ENCODE measurements around the gene GALNT11.

DNA sequence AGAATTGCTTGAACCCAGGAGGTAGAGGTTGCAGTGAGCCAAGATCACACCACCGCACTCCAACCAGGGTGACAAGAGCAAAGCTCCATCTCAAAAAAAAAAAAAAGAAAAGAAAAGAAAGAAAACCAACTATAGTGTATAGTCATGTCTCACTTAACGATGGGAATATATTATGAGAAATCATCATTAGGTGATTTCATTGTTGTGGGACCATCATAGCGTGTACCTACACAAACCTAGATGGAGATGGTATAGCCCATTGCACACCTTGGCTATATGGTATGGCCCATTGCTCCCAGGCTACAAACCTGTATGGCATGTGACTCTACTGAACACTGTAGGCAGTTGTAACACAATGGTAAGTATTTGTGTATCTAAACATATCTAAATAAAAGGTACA, 8.5 kb upstream of the GALNT11 start:
- TF ChIP-seq EZH2 (IDR thresholded peaks at IDR 0.05) (no peak), POLR2AphosphoS5 (IDR thresholded peaks at IDR 0.05; ENCODE audit: borderline replicate concordance, low read depth, low read length) (no peak), FOXP2 (optimal IDR thresholded peaks at IDR 0.05; ENCODE audit: control extremely low read depth, extremely low read length, insufficient read depth) (no peak)
